Epithelial cell of esophagus (primary cell): ENCODE results near the gene CAMK1D.

Experiments
- DNase-seq: peaks from one replicate; pipeline ENCODE4 v3.0.0; 2010; ENCODE audit warnings: low read depth
- H3K4me3 ChIP-seq: 2 replicates; pipeline ENCODE4 v1.5.1; 2011; ENCODE audit warnings: mild to moderate bottlenecking, low read length, control low read depth
- TF ChIP-seq, protein P1 (sequence below): IDR thresholded peaks from 2 replicates; pipeline ENCODE4 v1.5.1; 2011; ENCODE audit warnings: low read depth, mild to moderate bottlenecking, low read length, control low read depth, inconsistent platforms; ENCODE audit not compliant: insufficient read depth; ENCODE audit errors: missing control alignments

The CAMK1D gene

DNA sequence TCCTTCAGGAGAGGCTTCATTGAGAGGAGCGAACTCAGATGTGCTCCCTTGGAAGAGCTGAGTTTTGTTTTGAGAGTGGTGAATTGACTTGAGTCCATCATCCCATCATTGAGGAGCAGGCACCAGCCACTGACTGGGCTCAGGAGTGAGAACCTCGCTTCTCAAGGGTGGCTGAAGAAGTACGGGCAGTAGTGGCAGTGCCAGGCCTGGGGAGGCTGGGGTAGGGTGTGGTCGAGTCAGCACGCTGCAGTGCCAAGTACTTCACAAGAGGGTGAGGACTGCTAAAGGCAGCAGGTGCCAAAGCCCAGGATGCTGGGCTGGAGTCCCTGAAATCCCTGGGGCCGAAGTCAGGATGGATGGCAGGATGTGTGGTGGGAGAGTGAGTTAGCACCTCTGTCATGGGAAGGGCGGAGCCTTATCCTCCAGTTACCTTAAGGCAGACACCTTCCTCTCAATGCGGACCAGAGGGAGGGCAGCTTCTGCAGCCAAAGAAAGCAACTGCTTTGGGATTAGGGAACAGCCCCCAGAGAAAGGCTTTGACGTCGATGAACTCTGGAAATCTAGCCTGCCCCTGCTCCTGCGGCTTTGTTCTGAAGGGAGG, 210.3 kb downstream of the CAMK1D start:
- TF ChIP-seq, protein P1, sequence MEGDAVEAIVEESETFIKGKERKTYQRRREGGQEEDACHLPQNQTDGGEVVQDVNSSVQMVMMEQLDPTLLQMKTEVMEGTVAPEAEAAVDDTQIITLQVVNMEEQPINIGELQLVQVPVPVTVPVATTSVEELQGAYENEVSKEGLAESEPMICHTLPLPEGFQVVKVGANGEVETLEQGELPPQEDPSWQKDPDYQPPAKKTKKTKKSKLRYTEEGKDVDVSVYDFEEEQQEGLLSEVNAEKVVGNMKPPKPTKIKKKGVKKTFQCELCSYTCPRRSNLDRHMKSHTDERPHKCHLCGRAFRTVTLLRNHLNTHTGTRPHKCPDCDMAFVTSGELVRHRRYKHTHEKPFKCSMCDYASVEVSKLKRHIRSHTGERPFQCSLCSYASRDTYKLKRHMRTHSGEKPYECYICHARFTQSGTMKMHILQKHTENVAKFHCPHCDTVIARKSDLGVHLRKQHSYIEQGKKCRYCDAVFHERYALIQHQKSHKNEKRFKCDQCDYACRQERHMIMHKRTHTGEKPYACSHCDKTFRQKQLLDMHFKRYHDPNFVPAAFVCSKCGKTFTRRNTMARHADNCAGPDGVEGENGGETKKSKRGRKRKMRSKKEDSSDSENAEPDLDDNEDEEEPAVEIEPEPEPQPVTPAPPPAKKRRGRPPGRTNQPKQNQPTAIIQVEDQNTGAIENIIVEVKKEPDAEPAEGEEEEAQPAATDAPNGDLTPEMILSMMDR = no peak
- no peak overlapping the region for H3K4me3 ChIP-seq
- DNase-seq = no peak

GRCh38 chr10:12561307-12561706, 212.0 kb downstream of the CAMK1D start:
- DNase-seq = no peak
- TF ChIP-seq, protein P1 = no peak
- no peak overlapping the region for H3K4me3 ChIP-seq

DNA sequence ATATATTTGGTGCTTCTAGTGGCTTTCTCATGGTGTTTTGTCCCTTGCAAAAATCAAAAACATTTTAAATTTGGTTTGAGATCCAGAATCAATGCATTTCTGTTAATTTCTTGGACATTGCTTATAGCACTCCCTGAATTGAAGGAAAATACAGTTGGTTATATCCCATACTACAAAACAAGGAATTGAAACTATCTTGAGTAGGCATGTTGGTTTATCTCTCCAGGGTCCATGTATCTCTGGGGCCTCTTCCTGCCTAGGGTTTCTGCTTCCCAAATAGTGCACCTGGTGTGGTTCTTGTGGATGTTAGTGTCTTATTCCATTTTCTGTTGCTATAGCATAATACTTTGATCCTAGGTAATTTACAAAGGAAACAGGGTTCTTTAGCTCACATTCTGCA, 212.4 kb downstream of the CAMK1D start:
- H3K4me3 ChIP-seq = no peak overlapping the region
- no peak for DNase-seq
- TF ChIP-seq, protein P1 = no peak

DNA sequence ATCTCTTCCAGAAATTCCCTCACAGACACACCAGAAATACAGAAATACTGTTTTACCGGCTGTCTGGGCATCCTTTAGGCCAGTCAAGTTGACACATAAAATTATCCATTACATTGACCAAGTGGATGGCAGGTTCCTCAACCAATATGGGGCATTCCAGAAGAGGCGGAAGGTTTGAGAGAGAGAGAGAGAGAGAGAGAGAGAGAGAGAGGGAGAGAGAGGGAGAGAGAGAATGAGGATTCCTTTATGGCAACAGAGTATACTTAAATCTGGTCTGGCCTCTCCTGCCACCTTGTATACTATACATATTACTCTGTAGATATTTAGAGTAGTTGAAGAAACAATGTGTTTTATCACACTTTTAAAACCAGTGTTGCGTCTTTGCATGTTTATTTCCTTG, 214.1 kb downstream of the CAMK1D start:
- TF ChIP-seq, protein P1 = no peak
- H3K4me3 ChIP-seq = no peak overlapping the region
- no peak for DNase-seq

DNA sequence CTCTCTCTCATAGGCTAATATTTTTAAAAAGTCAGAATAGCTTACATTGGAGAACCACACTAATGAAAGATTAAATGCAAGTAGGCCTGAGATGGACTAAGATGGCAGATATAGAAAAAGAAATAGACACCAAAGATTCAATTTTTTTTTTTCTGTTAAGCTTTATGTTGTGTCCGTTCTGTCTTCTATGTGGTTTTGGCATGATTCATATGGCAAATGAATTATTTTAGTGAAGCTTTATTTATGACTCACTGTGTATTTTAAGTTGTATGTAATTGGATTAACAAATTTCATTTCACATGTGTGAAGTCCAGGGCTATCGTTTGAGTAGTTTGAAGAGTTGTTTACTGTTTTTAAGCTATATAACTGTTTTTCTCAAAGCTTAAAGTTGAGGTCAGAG, 214.8 kb downstream of the CAMK1D start:
- DNase-seq = peak; percentile 37
- no peak overlapping the region for H3K4me3 ChIP-seq
- TF ChIP-seq, protein P1 = no peak

DNA sequence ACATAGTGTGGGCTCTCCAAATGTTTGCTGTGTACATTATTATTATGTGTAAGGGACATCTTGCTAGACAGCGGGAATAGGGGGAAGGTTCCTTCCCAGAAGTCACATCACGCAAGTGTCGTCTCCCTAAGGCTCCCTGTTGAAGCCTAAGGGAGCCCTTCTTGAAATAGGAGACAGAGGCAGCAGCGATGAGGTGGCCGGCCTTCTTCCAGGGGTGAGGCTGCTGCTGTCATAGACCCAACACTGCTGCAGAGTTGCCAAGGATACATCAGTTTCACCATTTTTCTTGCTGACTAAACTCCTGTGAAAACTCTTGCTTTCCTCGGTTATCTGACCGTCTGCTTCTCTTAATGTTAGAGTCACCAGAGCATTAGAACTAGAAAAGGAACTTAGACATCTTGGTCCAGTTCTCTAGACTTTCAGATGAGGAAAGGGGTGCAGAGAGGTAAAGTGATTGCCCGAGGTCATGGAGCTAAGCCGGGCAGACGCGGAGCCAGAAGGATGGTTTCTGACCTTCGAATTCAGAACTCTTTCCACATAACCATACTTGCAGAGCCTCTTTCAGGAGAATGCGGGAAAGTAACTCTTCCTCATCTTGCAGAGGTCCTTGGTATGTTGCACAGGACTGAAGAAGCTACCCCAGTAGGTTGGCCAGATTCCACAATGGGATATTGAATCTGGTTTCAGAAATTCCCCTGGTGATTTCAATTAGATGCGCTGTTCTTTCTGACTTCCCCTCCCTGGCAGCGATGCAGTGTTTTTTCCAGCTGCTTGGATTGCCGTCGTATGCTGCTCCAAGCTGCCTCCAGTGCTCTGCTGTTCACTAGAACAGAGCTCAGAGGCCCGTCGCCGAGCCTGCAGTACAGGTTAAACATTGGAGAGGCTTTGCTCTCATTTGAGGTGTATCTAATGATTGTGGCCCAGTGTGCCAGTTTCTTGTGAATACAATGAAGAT, 217.1 kb downstream of the CAMK1D start:
- DNase-seq = no peak
- no peak overlapping the region for H3K4me3 ChIP-seq
- TF ChIP-seq, protein P1 = no peak
